GM21529 (cell line): Measurements from ENCODE around the gene LCA5L.

Experiments
- ATAC-seq: cut with Tn5 transposase; IDR thresholded peaks from one replicate; pipeline ENCODE4 v1.9.1; 2021; ENCODE audit not compliant: unreplicated experiment

Gene LCA5L

DNA sequence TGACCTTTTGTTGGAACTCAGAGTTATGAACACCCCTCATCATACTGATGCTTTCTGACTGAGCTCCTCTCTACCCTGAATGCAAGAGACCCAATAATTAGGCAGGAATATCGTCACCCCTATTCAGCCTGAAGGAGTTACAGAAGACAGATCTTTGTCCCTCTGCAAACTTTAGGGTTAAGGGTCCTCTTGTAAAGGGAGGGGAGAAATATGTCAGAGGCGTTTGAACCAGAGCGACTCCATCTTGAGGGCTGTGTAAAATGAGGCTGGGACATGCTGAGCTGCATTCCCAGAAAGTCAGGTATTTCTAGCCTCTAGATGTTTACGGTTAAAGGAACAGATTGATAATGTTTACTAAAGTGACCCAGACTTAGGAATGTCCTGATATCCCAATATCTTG lies 86.2 kb downstream of the LCA5L start:
- ATAC-seq, result no peak
